GM23338 (cell line): ENCODE results near the gene SLC22A17. TPM values are rescaled to one million over a fixed set of nuclear protein-coding genes. Genes with fewer than 3 reads are reported as not detected.

Experiments
- ATAC-seq: fragments of 200-7000 bp; cut with Tn5 transposase; 3 replicates; pipeline ENCODE4 v1.9.1; 2020
- DNase-seq: peaks from one replicate; pipeline ENCODE4 v3.0.0-alpha.2; 2015; ENCODE audit warnings: low spot score
- H2AFZ ChIP-seq: fragments of 200-600 bp; sonication (generic); 2 replicates; pipeline ENCODE4 v1.8.0; 2016; ENCODE audit warnings: antibody characterized with exemption, mild to moderate bottlenecking, moderate library complexity
- H3F3A ChIP-seq: fragments of 200-600 bp; sonication (generic); replicated peaks from 2 replicates; pipeline ENCODE4 v1.8.0; 2017; ENCODE audit warnings: antibody characterized with exemption, mixed run types, low read depth
- H3K27ac ChIP-seq: fragments of 200-600 bp; sonication (generic); 2 replicates; pipeline ENCODE4 v1.6.1; 2016; ENCODE audit warnings: low read depth
- H3K27me3 ChIP-seq: fragments of 200-600 bp; sonication (generic); 2 replicates; pipeline ENCODE4 v1.8.0; 2016; ENCODE audit warnings: mild to moderate bottlenecking, mixed run types, moderate library complexity; ENCODE audit not compliant: insufficient read depth
- H3K36me3 ChIP-seq: fragments of 200-600 bp; sonication (generic); 2 replicates; pipeline ENCODE4 v1.8.0; 2016; ENCODE audit warnings: mild to moderate bottlenecking; ENCODE audit not compliant: insufficient read depth
- H3K4me1 ChIP-seq: fragments of 200-600 bp; sonication (generic); 2 replicates; pipeline ENCODE4 v1.8.0; 2016; ENCODE audit warnings: mild to moderate bottlenecking, moderate library complexity; ENCODE audit not compliant: insufficient read depth
- H3K4me2 ChIP-seq: fragments of 200-600 bp; sonication (generic); 2 replicates; pipeline ENCODE4 v1.7.1; 2017; ENCODE audit warnings: mixed run types
- H3K4me3 ChIP-seq: fragments of 200-600 bp; sonication (generic); 2 replicates; pipeline ENCODE4 v1.6.1; 2016; ENCODE audit warnings: mixed run types
- H3K79me2 ChIP-seq: fragments of 200-600 bp; sonication (generic); replicated peaks from 2 replicates; pipeline ENCODE4 v1.8.0; 2017; ENCODE audit warnings: mild to moderate bottlenecking; ENCODE audit not compliant: insufficient read depth
- H3K9me2 ChIP-seq: fragments of 200-600 bp; sonication (generic); 2 replicates; pipeline ENCODE4 v1.8.0; 2017; ENCODE audit not compliant: insufficient read depth
- H4K20me1 ChIP-seq: fragments of 200-600 bp; sonication (generic); replicated peaks from 2 replicates; pipeline ENCODE4 v1.8.0; 2017; ENCODE audit warnings: mild to moderate bottlenecking; ENCODE audit not compliant: insufficient read depth
- H3K27ac Mint-ChIP-seq: 2 replicates; pipeline ENCODE4 v1.8.0; 2020; ENCODE audit warnings: inconsistent platforms, mild to moderate bottlenecking, moderate library complexity, mixed read lengths
- H3K27me3 Mint-ChIP-seq: 3 replicates; pipeline ENCODE4 v1.8.0; 2022; ENCODE audit warnings: low read depth, mild to moderate bottlenecking, moderate library complexity, mixed read lengths, inconsistent platforms; ENCODE audit not compliant: insufficient read depth, poor library complexity
- H3K36me3 Mint-ChIP-seq: 3 replicates; pipeline ENCODE4 v1.8.0; 2021; ENCODE audit warnings: low read depth, mild to moderate bottlenecking, inconsistent platforms, moderate library complexity, mixed read lengths
- H3K4me1 Mint-ChIP-seq: 3 replicates; pipeline ENCODE4 v1.8.0; 2020; ENCODE audit warnings: mild to moderate bottlenecking, inconsistent platforms, mixed read lengths
- H3K4me3 Mint-ChIP-seq: 3 replicates; pipeline ENCODE4 v1.8.0; 2021; ENCODE audit warnings: moderate library complexity, mild to moderate bottlenecking, inconsistent platforms, mixed read lengths
- H3K9me3 Mint-ChIP-seq: 3 replicates; pipeline ENCODE4 v1.8.0; 2020; ENCODE audit warnings: moderate library complexity, mild to moderate bottlenecking, inconsistent platforms, mixed read lengths
- CREB1 ChIP-seq: fragments of 250-450 bp; sonication (Bioruptor Pico); IDR thresholded peaks from 2 replicates; pipeline ENCODE4 v1.5.0; 2020; ENCODE audit warnings: low read depth, mild to moderate bottlenecking, moderate library complexity
- EZH2phosphoT487 ChIP-seq: fragments of 200-600 bp; sonication (generic); IDR thresholded peaks from one replicate; pipeline ENCODE4 v1.8.1; 2018; ENCODE audit warnings: antibody characterized with exemption; ENCODE audit not compliant: unreplicated experiment
- JUNB ChIP-seq: IDR thresholded peaks from one replicate; pipeline ENCODE4 v1.6.1; 2016; ENCODE audit warnings: antibody characterized with exemption; ENCODE audit not compliant: unreplicated experiment
- POLR2AphosphoS5 ChIP-seq: IDR thresholded peaks from 2 replicates; pipeline ENCODE4 v1.6.1; 2016; ENCODE audit warnings: antibody characterized with exemption, low read depth
- ZNF114 ChIP-seq: fragments of 250-450 bp; sonication (Bioruptor Pico); IDR thresholded peaks from 2 replicates; pipeline ENCODE4 v1.5.0; 2020; ENCODE audit warnings: mild to moderate bottlenecking, moderate library complexity
- ZNF331 ChIP-seq: fragments of 250-450 bp; sonication (Bioruptor Pico); IDR thresholded peaks from 2 replicates; pipeline ENCODE4 v1.5.0; 2020; ENCODE audit warnings: low read depth, mild to moderate bottlenecking, moderate library complexity
- polyA plus RNA-seq: library from polyadenylated mRNA; unstranded; fragments of >200 nt; fragmentation: Nextera tagmentation; extraction: Ambion mirVana; gene quantifications from 2 replicates; pipeline ENCODE4 v1.2.1, GENCODE V29; 2016
- total RNA-seq: library from RNA; depleted of rRNA; stranded (reverse); fragments of >200 nt; shearing (Covaris generic); gene quantifications from 2 replicates; pipeline ENCODE4 v1.2.3, GENCODE V29; 2014
- TF ChIP-seq, protein P1 (sequence below): fragments of 250-450 bp; sonication (Bioruptor Pico); IDR thresholded peaks from 2 replicates; pipeline ENCODE4 v1.5.0; 2020; ENCODE audit warnings: mild to moderate bottlenecking, moderate library complexity
- TF ChIP-seq, protein P2 (sequence below): IDR thresholded peaks from 2 replicates; pipeline ENCODE4 v1.6.1; 2016; ENCODE audit warnings: antibody characterized with exemption
- TF ChIP-seq, protein P3 (sequence below): IDR thresholded peaks from one replicate; pipeline ENCODE4 v1.6.1; 2018; ENCODE audit warnings: antibody characterized with exemption; ENCODE audit not compliant: unreplicated experiment

The SLC22A17 gene
- total and polyA plus RNA-seq, 2 experiments from 2014 or later, result 28.6 to 56.6 TPM

DNA sequence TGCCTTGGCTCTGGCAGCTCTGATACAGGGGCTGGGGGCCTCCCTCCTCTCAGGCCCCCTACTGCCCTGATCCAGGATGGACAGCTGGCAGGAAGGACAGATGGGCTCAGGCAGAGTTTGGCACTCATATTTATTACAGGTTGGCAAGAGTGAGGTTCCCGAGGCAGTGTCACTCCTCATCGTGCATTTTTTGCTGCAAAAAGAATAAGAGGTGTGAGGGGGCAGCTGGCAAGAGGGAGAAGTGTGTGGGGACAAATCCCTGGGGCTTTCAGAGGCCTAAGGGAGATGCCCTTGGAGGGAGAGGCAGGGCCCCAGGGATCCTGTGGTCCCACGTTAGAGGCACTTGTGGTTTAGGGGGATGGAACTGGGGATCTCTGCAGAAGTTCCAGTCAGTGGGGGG, 29.2 kb upstream of the SLC22A17 start (continued):
- TF ChIP-seq, protein P1, sequence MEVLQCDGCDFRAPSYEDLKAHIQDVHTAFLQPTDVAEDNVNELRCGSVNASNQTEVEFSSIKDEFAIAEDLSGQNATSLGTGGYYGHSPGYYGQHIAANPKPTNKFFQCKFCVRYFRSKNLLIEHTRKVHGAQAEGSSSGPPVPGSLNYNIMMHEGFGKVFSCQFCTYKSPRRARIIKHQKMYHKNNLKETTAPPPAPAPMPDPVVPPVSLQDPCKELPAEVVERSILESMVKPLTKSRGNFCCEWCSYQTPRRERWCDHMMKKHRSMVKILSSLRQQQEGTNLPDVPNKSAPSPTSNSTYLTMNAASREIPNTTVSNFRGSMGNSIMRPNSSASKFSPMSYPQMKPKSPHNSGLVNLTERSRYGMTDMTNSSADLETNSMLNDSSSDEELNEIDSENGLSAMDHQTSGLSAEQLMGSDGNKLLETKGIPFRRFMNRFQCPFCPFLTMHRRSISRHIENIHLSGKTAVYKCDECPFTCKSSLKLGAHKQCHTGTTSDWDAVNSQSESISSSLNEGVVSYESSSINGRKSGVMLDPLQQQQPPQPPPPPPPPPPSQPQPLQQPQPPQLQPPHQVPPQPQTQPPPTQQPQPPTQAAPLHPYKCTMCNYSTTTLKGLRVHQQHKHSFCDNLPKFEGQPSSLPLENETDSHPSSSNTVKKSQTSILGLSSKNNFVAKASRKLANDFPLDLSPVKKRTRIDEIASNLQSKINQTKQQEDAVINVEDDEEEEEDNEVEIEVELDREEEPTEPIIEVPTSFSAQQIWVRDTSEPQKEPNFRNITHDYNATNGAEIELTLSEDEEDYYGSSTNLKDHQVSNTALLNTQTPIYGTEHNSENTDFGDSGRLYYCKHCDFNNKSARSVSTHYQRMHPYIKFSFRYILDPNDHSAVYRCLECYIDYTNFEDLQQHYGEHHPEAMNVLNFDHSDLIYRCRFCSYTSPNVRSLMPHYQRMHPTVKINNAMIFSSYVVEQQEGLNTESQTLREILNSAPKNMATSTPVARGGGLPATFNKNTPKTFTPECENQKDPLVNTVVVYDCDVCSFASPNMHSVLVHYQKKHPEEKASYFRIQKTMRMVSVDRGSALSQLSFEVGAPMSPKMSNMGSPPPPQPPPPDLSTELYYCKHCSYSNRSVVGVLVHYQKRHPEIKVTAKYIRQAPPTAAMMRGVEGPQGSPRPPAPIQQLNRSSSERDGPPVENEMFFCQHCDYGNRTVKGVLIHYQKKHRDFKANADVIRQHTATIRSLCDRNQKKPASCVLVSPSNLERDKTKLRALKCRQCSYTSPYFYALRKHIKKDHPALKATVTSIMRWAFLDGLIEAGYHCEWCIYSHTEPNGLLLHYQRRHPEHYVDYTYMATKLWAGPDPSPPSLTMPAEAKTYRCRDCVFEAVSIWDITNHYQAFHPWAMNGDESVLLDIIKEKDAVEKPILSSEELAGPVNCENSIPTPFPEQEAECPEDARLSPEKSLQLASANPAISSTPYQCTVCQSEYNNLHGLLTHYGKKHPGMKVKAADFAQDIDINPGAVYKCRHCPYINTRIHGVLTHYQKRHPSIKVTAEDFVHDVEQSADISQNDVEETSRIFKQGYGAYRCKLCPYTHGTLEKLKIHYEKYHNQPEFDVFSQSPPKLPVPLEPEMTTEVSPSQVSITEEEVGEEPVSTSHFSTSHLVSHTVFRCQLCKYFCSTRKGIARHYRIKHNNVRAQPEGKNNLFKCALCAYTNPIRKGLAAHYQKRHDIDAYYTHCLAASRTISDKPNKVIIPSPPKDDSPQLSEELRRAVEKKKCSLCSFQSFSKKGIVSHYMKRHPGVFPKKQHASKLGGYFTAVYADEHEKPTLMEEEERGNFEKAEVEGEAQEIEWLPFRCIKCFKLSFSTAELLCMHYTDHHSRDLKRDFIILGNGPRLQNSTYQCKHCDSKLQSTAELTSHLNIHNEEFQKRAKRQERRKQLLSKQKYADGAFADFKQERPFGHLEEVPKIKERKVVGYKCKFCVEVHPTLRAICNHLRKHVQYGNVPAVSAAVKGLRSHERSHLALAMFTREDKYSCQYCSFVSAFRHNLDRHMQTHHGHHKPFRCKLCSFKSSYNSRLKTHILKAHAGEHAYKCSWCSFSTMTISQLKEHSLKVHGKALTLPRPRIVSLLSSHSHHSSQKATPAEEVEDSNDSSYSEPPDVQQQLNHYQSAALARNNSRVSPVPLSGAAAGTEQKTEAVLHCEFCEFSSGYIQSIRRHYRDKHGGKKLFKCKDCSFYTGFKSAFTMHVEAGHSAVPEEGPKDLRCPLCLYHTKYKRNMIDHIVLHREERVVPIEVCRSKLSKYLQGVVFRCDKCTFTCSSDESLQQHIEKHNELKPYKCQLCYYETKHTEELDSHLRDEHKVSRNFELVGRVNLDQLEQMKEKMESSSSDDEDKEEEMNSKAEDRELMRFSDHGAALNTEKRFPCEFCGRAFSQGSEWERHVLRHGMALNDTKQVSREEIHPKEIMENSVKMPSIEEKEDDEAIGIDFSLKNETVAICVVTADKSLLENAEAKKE (CRISPR knock-in tag), result no peak
- no peak for TF ChIP-seq ZNF331
- no peak for TF ChIP-seq JUNB

DNA sequence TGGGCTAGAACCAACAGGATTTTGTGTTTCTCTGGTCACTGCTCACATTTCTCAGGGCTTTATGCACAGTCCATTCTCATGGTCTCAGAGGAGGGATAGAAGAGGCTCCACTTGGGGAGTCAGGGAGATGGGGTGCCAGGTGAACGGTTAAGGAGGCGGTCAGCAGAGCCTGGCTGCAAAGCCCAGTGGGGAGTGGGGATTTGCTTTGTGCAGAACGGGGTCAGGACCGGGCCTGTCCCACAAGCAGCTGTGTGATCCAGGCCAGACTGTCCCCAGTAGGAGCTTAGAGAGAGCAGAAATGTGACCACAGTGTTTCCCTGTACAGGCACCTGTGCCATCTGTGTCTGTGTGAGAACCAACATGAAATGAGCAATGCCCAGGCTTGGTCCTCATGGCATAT, 28.3 kb upstream of the SLC22A17 start:
- no peak overlapping the region for H2AFZ ChIP-seq
- H3K9me2 ChIP-seq, result no peaks in the 10 kb centered on the region
- H3K36me3 Mint-ChIP-seq, result no peaks in the 10 kb centered on the region
- no peak overlapping the region for H3K27ac ChIP-seq
- no peak overlapping the region for H3K4me3 ChIP-seq
- H4K20me1 ChIP-seq, result no peaks in the 10 kb centered on the region; the same call in 1 of the 2 replicates
- H3K4me2 ChIP-seq, result no peak overlapping the region
- peaks cover 19% of the 10 kb centered on the region for H3K4me1 Mint-ChIP-seq
- DNase-seq (no peak), ATAC-seq (no peak)
- H3K27me3 Mint-ChIP-seq, result peaks cover 23% of the 10 kb centered on the region
- H3K4me3 Mint-ChIP-seq, result no peak overlapping the region; the same call in 2 of the 3 replicates
- H3K9me3 Mint-ChIP-seq, result no peaks in the 10 kb centered on the region; the same call in 2 of the 3 replicates
- no peak overlapping the region for H3K27ac Mint-ChIP-seq
- no peaks in the 10 kb centered on the region for H3K36me3 ChIP-seq
- no peaks in the 10 kb centered on the region for H3F3A ChIP-seq
- H3K4me1 ChIP-seq, result peaks cover 9% of the 10 kb centered on the region; the same call in 1 of the 2 replicates
- peaks cover 30% of the 10 kb centered on the region; the same call in 1 of the 2 replicates for H3K27me3 ChIP-seq
- no peaks in the 10 kb centered on the region for H3K79me2 ChIP-seq
- TF ChIP-seq JUNB, result no peak
- TF ChIP-seq ZNF114, result no peak
- no peak for TF ChIP-seq EZH2phosphoT487
- TF ChIP-seq, protein P2, sequence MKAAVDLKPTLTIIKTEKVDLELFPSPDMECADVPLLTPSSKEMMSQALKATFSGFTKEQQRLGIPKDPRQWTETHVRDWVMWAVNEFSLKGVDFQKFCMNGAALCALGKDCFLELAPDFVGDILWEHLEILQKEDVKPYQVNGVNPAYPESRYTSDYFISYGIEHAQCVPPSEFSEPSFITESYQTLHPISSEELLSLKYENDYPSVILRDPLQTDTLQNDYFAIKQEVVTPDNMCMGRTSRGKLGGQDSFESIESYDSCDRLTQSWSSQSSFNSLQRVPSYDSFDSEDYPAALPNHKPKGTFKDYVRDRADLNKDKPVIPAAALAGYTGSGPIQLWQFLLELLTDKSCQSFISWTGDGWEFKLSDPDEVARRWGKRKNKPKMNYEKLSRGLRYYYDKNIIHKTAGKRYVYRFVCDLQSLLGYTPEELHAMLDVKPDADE, result no peak
- TF ChIP-seq POLR2AphosphoS5, result no peak
- no peak for TF ChIP-seq ZNF331
- TF ChIP-seq, protein P3, sequence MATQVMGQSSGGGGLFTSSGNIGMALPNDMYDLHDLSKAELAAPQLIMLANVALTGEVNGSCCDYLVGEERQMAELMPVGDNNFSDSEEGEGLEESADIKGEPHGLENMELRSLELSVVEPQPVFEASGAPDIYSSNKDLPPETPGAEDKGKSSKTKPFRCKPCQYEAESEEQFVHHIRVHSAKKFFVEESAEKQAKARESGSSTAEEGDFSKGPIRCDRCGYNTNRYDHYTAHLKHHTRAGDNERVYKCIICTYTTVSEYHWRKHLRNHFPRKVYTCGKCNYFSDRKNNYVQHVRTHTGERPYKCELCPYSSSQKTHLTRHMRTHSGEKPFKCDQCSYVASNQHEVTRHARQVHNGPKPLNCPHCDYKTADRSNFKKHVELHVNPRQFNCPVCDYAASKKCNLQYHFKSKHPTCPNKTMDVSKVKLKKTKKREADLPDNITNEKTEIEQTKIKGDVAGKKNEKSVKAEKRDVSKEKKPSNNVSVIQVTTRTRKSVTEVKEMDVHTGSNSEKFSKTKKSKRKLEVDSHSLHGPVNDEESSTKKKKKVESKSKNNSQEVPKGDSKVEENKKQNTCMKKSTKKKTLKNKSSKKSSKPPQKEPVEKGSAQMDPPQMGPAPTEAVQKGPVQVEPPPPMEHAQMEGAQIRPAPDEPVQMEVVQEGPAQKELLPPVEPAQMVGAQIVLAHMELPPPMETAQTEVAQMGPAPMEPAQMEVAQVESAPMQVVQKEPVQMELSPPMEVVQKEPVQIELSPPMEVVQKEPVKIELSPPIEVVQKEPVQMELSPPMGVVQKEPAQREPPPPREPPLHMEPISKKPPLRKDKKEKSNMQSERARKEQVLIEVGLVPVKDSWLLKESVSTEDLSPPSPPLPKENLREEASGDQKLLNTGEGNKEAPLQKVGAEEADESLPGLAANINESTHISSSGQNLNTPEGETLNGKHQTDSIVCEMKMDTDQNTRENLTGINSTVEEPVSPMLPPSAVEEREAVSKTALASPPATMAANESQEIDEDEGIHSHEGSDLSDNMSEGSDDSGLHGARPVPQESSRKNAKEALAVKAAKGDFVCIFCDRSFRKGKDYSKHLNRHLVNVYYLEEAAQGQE, result no peak
- TF ChIP-seq CREB1 (CRISPR knock-in tag), result no peak
